Fibroblast of skin of right biceps (primary cell): ENCODE results near the gene SORL1.

ENCODE experiments used
- DNase-seq: peaks from one replicate; pipeline ENCODE4 v3.0.0-alpha.2; 2013

SORL1 gene

DNA sequence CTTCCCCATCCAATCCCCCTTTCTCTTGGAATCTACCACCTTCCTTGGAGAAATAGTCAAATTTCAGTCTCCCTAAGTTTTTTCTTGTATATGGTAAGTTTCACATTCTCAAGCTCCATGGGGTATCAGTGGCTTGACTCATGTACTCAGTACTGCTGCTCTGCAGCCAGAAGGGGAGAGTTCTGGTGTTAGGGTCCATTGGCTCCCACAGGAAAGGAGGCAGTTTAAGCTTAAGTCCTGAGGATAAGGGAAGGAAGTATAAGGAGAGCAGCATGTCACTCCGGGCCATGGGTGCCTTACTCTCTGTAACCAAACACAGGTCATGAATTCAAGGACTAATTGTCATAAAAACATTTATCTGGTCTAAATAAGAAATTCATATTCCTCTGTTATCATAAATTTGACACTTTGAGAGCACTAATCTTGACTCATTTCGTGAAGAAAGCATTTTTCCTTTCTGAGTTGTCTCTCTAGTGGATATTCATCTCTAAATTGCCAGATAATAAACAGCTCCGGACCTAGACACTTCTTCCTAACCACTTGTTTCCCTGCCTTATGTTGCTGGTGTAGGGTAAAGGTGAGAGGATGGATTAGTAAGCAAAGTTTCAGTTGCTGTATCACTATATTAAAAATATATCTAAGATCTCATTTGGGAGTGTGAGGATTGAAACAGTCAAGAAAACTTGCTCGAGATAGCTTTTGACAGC lies 20.1 kb upstream of the SORL1 start:
- DNase-seq, result no peak

DNA sequence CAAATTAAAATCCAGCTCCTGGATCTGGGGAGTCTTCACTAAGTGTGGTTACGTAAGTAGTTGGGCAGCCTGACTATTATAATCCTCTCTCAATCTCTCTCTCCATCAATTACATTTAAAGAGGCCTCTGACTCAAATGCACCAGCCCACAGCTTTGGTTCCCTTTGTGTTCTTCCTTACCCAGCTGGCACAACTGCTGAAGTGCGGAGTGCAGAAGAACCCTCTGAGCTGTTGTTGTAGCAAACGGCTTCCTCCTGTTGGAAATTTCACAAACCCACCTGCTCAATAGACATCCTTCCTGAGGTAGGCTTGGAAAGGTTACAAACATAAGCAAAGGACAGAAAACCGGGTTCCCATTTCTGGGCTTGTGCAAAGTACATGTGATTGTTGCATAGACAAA lies 17.0 kb upstream of the SORL1 start:
- no peak for DNase-seq

DNA sequence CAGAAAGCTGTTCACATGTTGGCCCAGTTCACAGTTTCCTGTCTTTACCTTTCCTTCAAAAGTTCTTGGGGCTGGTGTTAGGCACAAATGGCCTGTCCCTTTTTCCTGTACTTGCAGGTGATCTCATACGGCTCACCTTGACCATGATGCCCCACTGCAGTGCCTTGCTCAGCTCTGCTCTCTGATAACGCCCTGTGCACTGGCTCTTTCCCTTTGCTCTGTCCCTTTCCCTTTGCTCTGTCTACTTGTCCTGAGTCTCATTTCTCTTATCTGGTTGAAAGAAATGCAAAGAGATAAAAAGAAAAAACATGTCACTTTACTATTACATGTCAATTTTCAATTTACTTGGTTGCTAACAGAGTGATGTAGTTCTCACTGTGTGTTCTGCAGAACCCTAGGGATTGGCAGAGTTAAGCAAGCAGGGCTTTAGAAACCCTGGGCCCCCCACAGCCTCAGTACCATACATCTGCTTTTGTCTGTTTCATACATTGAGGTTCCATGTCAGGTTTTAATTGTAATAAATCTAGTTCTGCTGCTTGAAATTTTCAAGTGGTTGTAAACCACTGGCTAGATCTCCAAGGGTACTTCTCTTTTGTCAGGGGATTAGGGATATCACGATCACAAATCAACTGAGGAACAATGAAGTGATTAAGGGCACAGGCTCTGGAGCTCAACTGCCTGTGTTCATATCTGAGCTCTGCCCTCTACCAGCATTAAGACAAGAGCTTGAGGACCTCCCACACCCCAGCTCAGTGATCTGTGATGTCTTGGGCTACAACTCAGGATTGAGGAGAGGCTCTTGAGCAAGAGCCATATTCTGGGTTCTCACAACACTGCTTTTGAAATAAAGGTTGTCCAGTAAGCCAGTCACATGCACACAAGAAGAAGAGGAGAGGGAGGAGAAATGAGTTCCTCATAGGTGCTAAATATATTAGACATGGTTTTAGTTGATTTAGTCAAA lies 16.3 kb upstream of the SORL1 start:
- no peak for DNase-seq

DNA sequence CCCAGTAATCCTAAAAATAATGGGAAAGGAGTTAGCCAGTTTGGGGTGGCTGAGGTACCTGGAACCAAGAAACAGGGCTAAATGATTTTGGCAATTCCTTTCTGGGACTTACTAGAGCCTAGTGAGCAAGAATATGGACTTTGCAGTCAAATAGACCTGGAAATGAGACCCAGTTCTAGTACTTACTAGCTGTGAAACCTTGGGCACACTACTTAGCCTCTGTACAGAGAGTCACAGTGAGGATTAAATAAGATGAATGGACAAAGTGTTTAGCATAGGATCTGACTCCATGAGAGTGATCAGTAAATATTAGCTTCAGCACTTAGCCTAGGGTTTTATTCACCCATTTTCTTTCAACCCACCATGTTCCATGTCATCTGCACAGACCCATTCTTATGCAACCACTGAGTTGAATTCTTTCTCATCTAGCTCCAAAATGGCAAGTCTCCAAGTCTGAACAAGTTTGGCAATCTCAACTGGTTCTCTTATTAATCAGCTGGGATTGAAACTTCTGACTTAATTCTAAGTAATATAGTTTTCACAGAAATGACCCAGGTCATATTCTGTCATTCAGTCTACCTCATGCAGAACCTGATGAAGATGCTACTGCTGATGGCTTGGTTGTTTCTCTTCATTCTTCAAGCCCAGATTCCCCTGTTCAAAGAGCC lies 15.0 kb upstream of the SORL1 start:
- DNase-seq, result peak; percentile 54

DNA sequence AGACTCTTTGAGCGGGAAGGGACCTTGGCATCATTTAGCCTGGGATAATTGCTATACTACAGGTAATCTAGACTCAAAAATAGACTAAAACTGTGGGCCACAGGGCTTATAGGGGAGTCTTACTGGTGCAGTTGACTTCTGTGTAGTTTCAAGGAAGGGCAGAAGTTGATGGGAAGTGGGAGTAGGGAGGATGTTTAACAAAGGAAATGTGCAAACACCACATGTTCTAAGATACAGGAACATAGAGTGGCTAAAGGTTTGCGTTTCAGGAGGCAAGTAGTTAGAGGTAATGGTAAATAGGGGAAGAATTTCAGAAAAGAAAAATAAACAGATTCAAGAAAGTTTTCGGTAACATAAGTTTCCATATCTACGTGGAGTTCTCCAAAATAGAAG lies 14.4 kb upstream of the SORL1 start:
- no peak for DNase-seq

DNA sequence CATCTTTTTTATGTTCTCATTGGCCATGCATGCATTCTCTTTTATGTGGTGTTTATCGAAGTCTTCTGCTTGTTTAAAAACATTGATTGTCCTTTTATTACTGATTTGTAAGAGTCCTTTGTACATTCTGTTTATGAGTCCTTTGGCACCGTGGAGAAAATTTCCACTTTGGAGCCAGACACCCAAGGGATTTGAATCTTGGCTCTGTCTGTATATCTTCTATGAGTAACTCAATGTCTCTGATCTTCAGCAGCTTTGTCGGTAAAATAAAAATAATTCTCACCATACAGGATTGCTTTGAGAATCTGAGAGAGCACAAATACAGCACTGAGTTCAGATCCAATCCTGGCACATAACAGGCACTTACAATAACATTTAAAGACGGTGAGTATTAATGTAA lies 12.8 kb upstream of the SORL1 start:
- no peak for DNase-seq

DNA sequence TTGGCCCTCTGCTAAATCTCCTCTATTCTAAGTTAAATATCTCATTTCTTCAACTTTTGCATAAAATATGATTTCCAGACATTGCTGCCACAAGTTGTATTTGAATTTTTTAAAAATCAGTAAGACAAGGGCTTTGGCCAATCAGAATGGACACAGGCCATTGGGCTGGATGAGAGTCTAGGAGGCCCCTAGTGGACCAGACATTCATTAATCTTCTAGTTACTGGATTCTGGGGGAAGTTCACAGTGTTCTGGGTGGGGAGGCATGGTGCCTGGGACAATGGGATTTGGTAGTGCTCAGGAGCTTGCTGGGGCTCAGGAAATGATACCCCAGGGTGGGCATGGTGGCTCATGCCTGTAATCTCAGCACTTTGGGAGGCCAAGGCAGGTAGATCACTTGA lies 12.4 kb upstream of the SORL1 start:
- no peak for DNase-seq

DNA sequence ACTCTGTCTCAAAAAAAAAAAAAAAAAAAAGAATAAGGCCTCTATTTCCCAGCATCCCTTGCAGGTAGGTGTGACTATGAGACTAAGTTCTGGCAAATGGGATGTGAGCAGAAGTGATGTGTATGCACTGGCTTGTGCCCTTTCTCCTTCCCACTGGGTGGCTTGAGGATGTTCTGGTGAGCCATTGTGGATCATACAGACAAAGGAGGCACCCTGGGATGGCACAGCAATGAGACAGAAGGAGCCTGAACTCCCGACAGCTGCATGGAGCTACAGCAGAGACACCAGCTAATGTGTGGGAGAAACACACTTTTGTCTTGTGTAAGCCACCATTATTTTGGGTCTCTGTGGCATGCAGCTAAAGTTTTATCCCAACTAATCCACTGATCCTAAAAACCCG lies 10.6 kb upstream of the SORL1 start:
- DNase-seq, result no peak

DNA sequence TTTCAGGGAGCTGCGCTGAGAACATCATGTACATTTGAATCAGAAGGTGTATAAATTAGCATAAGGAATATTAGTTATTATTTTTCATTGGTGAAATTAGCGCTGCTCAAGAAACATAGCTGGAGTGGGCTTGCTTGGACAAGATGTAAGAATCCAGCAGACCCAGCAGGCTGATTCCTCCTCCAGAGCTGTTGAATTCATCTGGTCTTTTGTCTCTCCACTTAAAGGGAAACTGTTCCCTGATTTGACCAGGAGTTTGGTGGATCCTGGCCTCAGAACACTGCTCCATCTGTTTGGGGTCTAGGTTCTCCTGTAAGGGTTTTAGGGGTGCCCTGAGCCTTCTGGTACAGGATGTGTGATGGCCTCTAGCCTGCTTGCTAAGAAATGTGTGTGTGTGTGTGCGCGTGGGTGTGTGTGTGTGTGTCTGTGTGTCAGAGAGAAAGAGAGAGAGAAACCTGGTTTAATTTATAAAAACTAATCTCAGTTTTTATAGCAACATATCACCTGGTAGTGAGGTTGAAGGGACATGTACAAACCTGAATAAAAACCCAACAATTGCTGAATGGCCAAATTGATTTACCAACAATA lies 8.3 kb upstream of the SORL1 start:
- no peak for DNase-seq

DNA sequence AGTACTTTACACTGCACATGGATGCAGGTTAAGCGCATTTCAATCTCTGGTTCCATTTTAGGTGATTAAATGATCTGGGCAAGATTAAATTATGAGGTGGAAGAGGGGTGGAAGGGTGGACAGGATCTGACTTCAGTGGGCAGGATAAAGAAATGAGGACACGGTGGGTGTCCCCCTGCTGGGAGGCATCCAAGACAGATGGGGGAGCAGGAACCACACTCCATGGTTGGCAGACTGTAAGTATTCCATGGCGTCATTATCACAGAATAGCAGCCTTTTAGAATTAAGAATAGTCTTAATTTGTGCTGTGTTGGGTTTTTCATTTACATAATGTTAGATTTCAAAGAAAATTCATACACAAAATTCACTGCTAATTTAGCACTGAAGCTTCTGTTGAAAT lies 7.6 kb upstream of the SORL1 start:
- DNase-seq, result no peak

DNA sequence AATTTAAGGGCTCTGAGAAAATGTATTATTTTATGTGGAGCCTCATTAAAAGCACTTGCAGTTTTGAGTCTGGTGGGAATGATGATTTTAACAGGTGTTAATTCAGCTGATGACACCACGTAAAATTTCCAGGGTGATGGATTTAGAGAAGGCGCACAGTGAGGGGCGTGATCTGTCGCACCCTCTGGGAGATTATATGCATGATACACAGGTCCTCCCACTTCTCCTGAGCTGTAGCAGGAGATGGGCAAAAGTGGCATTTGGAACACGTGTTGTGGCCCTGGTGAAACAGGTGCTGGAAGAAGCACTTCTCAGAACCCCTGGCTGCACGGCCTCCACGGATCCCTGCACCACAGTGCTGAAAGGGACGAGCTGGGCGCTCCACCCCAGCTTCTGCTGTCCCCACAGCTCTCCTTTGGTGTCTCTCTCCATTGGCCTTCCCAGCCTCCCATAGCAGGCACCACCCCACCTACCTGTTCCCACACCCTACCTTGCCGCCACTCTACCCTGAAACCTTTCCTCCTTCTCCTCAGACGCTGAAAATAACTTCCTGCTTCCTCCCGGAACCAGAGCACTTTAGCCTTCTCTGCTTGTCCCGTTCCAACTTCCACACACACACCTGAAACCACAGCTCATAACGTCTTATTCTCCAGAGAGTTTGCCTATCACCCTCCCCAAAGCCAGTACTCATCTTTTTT lies 6.9 kb upstream of the SORL1 start:
- DNase-seq, result no peak

DNA sequence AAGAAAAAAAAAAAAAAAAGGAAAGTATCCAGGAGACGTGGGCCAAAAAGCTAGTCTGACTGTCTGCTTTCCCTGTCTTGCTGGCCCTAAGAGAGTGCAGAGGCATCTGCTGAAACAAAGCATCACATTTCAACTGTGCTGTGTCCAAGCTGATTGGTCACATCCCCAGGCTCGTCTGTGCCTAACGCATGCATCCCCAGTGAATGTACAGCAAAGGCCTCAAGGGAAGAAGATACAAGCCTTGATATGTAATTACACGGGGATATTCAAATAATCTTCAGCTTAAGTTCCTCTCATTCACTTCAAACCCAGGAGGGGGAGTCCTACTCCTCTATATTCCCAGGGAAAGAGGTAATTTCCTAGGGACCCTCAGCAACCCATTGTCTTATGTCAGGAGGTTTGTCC lies 5.4 kb upstream of the SORL1 start:
- DNase-seq, result peak; percentile 70

DNA sequence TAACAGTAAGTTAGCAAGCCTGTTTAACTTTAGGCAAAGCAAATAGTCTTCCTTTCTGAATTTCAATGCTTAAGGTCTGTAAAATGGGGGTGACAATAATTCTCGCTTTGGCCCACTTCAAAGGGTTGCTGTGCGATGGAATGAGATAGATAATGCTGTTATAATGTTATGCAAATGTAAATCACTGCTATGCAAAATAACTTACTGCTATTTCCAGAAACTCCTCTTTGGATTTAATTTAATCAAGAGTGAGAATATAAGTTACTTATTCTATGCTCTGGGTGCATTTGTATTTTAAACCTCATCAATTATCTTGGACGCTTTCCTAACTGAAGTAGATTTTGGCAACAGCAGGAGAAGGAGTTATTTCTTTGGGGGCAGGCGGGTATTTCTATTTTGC lies 4.1 kb upstream of the SORL1 start:
- no peak for DNase-seq

DNA sequence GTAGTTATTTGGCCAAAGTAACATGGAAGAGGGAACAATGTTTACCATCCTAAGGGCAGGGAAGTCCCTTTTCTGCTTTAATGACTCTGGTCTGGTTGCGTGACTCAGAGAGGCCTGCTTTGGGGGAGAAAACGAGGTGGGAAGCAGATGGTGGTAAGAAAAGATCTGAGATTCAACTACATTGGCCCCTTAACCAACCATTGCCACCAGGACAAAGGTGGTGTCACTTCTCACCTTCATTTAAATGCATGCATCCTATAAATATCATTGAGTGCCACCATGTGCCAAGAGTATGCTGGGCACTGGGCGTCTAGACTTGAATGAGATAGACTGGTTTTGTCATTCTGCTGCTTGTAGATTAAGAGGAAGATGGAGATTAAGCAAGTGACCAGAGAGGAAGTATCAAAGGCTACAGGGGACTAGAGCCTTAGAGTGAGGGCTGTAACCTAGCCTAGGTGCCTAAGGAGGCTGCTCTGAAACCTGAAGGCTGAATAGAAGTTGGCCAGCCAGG lies 3.6 kb upstream of the SORL1 start:
- DNase-seq, result no peak

DNA sequence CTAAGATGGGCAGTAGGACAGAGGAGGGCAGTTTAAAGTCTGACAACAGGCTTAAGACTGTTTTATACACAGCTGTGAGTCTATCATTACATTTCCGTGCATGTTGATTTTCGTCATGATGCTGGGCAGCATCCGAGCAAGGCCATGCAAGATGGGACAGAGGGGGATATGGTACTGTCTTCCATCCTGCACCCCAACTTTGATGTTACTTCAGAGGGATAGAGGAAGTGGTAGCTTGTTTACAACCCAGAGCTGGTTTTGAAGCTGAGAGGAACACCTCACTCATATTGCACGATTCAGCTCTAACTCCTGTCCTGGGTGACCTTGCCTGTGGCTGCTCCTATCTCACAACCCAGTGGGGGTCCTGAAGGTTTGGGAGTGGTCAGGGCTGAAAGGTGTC lies 3.0 kb upstream of the SORL1 start:
- no peak for DNase-seq

DNA sequence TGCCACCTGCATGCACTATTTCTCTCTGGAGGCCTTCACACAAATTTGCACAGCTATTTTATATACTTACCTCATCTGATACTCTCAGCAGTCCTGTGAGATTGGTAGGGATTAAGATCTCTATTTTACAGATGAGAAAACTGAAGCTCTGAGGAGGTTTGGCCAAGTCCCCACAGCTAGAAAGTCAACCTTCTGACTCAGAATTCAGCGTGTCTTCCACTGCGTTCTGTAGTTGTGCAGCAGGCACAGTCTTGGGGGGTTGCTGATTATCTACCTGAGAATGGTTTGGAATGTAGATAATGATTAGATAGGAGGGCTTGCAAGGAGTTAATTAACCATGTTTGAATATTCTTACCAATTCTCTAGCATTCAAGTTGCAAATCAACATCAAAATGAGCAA lies 2.5 kb upstream of the SORL1 start:
- no peak for DNase-seq

DNA sequence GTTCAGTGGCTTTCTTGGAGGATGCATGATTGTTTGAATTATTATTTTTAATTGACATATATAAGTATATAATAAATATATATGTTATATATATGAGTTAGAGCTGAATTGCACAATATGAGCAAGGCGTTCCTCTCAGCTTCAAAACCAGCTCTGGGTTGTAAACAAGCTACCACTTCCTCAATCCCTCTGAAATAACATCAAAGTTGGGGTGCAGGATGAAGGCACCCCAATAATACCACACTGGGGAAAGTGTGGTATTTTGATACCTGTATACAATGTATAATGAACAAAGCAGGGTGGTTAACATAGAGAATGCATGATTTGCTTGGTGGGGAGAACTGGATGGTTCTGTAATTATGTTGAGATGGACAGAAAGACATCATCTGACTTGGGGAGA lies 1.7 kb upstream of the SORL1 start:
- no peak for DNase-seq

DNA sequence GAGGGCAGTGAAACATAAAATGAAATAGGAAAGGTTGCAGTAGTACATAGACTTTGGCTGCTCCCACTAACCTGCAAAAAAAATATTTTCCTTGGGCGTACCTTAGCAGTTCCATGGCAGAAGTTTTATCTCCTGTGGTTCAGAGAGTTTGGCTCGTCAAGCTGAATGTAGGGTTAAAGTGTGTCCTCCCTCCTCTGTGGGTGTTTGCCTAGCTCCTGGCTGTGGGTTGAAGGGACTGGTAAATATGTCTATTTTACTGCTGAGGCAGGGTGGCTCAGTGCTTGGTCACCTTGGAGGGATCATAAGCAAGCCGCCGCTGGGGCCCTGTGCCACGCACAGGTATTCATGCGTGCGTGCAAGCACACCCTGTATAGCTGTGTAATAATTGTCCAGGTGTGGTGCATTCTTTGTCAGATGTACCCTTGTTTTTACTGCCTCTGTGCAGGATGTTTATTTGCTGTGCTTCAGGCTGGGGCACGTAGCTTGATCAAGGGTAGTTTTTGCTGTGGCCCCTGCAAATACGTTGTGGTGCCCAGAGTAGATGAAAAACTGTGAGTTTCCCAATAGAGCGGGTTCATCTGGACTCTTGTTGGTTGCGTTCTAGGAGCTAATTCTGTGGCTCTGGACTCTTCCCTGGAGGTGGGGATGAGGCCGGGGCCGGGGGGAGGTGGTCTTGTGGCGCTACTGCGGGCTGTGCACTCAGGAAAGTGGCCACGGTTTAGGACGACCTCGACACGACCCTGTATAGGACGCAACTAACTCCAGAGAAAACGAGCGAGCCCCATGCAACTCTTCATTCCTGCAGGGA lies 732 bp upstream of the SORL1 start:
- no peak for DNase-seq

DNA sequence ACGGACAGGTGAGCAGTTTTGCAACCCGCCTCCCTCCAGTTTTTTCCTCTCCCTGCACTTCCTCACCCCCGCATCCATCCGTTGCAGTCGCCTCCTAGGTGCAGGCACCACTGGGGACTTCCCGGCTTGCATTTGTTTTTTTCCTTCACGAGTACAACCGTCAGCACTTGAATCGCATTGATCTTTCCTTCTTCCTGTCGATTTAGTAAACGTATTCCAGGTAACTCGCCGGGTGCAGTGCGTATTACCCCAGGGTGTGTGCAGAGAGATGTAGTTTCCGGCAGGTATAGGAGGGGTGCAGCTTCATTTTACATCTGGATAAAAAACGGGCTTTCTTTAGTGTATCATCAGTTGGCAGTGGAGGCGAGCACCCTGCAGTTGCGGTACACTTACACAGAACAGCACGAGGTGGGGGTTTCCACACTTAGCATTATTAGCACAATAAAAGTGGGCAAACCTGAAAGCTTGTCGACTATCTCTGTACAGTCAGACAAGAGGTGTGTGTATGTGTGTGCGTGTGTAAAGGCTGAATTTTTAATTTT lies 566 bp downstream of the SORL1 start, which contains the start of gene SORL1-AS1:
SORL1-AS1 (minus strand) TSS at position 359 of the 542 bp plus-strand sequence.
- DNase-seq, result no peak

DNA sequence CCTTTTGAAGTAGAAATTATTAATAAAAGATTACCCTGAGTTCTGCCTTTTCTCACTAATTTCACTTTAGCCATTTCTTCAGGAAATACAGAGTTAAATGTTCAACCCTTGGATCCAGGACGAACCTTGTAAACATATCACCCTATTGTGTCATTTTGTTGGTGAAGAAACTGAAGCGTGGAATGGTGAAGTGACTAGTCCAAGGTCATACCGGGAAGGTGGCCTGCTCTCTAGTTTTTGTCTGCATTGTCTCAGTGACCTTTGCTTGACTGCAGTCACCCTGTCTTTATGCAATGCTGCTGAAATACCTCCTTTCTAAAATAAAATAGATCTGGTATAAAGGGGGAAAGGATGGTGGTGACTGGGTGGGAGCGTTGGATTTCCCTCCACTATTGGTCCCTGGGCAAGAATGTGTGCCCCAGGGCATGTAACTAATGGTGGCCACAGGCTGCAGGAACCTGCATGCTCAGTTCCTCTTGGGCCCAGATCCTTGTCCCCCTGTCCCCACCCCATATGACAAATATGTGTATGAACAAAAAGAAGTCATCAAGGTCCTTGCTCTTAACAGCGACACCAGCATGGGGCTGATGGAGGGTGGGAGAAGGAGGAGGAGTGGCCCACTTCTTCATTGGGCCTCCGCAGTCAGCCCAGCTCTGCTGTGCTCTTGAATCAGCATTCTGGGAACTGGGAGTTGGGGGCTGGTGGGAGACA lies 1.6 kb downstream of the SORL1 start:
- DNase-seq, result no peak

DNA sequence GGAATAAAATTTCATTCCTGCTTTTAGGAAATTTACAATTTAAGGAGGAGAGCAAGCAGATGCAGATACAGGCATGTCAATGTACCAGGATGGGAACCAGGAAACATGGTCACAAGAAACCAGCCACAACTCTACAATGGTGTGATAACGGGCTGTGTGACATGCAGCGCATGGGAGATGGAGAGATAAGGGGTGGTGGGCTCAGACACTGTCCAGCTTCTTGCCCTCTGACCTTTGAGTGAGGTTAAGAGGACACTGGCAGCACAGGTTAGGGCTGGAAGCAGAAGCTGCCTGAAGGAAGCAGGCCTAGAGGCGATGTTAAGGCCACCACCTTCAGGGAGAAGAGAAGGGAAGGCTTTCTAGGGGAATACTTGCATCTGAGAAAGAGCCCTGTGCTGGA lies 3.0 kb downstream of the SORL1 start:
- no peak for DNase-seq
